ENCODE measurements around the gene CTRL.

- TF ChIP-seq CTCF (conservative IDR thresholded peaks at IDR 0.05 in 1 of 2, IDR thresholded peaks at IDR 0.05 in 1 of 2; ENCODE audit: extremely low read depth in 1 of 2, insufficient read depth in 1 of 2, low read depth in 1 of 2, low read length in 2 of 2) (no peak), EZH2 (IDR thresholded peaks at IDR 0.05; ENCODE audit: borderline replicate concordance, low read length) (no peak)
These were observed 24.1 kb downstream of the CTRL start for GRCh38 chr16:67907397-67908180.
